Right cardiac atrium (tissue), 5 donors: ENCODE results near the gene NRCAM. TPM values are rescaled to one million over a fixed set of nuclear protein-coding genes. Genes with fewer than 3 reads are reported as not detected.

ENCODE experiments used
- ATAC-seq, 2 donors: fragments of 200-7000 bp; cut with Tn5 transposase; one replicate each; pipeline versions ENCODE4 v1.8.0 to v1.9.1; 2020; ENCODE audit warnings: moderate library complexity in 2 of 2, mild to moderate bottlenecking in 1 of 2
- DNase-seq, 3 donors: peaks; one replicate each; pipeline ENCODE4 v3.0.0-alpha.2; 2020
- H3K27ac ChIP-seq: one replicate; pipeline ENCODE4 v1.5.1; 2013; ENCODE audit warnings: mild to moderate bottlenecking, low read length, control low read depth, moderate library complexity
- H3K27me3 ChIP-seq: one replicate; pipeline ENCODE4 v1.6.1; 2013; ENCODE audit not compliant: control insufficient read depth, insufficient read depth
- H3K4me1 ChIP-seq: one replicate; pipeline ENCODE4 v1.6.1; 2013; ENCODE audit warnings: low read length; ENCODE audit not compliant: control insufficient read depth, insufficient read depth
- H3K4me3 ChIP-seq: one replicate; pipeline ENCODE4 v1.5.1; 2013; ENCODE audit warnings: low read length, control low read depth
- H3K9me3 ChIP-seq: one replicate; pipeline ENCODE4 v1.6.1; 2013; ENCODE audit warnings: low read length; ENCODE audit not compliant: control insufficient read depth
- WGBS: extraction: QIAGEN DNeasy Blood & Tissue Kit; methylation state at CpG from one replicate; pipeline ENCODE4 v1.1.7; 2013; 5-methylcytosine and 5-hydroxymethylcytosine counted together
- intact Hi-C, 4 donors: fragments of 100-400 bp; cut with DNase I; formaldehyde crosslinking; loops; one replicate each; pipeline versions ENCODE4 v1.11.0 to v1.14.0; 2022 to 2023
- polyA plus RNA-seq: library from polyadenylated mRNA; stranded (reverse); fragments of 200-250 nt; gene quantifications from one replicate; pipeline ENCODE4 v1.2.3, GENCODE V29; 2013
- total RNA-seq, 4 donors: library from RNA; stranded (reverse); fragmentation: NEBNext Ultra II Directional; extraction: Animal tissue kit (Norgen Biotek cat#: 25700); gene quantifications; one replicate each; pipeline ENCODE4 v1.2.1, GENCODE V29; 2021
- donor health status: healthy with polysubstance abuse.
- donor health status: DM: no; HTN: yes; CAD: no.
- donor health status: DM: no; HTN: no; CAD: no.
- donor health status: DM: no; HTN: yes; CAD: no; lungs with severe emphysema.
- donor health status: DM: yes; HTN: yes; CAD: no.

Gene NRCAM
- total and polyA plus RNA-seq, 5 donors: 0.59 to 1.3 (median 1.1) TPM

GRCh38 chr7:108459922-108460551 is 3.8 kb upstream of the NRCAM start:
- DNase-seq (no peak), ATAC-seq (no peak)
- Histone ChIP-seq H3K9me3 (no peaks in the 10 kb centered on the region), H3K27ac (no peak overlapping the region), H3K4me1 (no peaks in the 10 kb centered on the region), H3K4me3 (no peak overlapping the region), H3K27me3 (peaks cover 3% of the 10 kb centered on the region)
- intact Hi-C loops: loop anchor here in 3 of 4 donors (5.0 to 10.0 kb wide), 2 partner anchors 275 to 278 kb away; no protein-coding TSS in a partner anchor
- WGBS: 37% methylated on average over 3 of the region's 3 CpGs

- DNase-seq: no peak
- Histone ChIP-seq H3K4me3 (no peak overlapping the region), H3K4me1 (no peaks in the 10 kb centered on the region), H3K27ac (no peak overlapping the region), H3K9me3 (no peaks in the 10 kb centered on the region), H3K27me3 (peaks cover 6% of the 10 kb centered on the region)
- ATAC-seq: no peak
- intact Hi-C loops: loop anchor here in 3 of 4 donors (5.0 to 10.0 kb wide), 2 partner anchors 273 to 276 kb away; no protein-coding TSS in a partner anchor
Measured at GRCh38 chr7:108457871-108458270, 1.6 kb upstream of the NRCAM start.

- no peak for DNase-seq
- Histone ChIP-seq H3K27me3 (peaks cover 6% of the 10 kb centered on the region), H3K9me3 (no peaks in the 10 kb centered on the region), H3K27ac (no peak overlapping the region), H3K4me3 (peak overlapping the region; percentile 58), H3K4me1 (no peaks in the 10 kb centered on the region)
- intact Hi-C loops: loop anchor here in 3 of 4 donors (5.0 to 10.0 kb wide), 2 partner anchors 272 to 275 kb away; no protein-coding TSS in a partner anchor
- no peak for ATAC-seq
- WGBS: 14% methylated on average over 19 of the region's 19 CpGs
Measured at GRCh38 chr7:108456845-108457540, 757 bp upstream of the NRCAM start.

- 1% methylated on average over 47 of the region's 47 CpGs for WGBS
- Histone ChIP-seq H3K9me3 (no peaks in the 10 kb centered on the region), H3K27me3 (peaks cover 6% of the 10 kb centered on the region), H3K4me3 (peak overlapping the region; percentile 58), H3K27ac (no peak overlapping the region), H3K4me1 (no peaks in the 10 kb centered on the region)
- intact Hi-C loops: loop anchor here in 3 of 4 donors (5.0 to 10.0 kb wide), 2 partner anchors 271 to 273 kb away; no protein-coding TSS in a partner anchor
- ATAC-seq (peak; percentile 27 to 50), DNase-seq (peak in 2 of 3 donors; percentile 37 to 46)
Measured at GRCh38 chr7:108455551-108455997, 662 bp downstream of the NRCAM start.

- Histone ChIP-seq H3K9me3 (no peaks in the 10 kb centered on the region), H3K27ac (no peak overlapping the region), H3K4me1 (no peaks in the 10 kb centered on the region), H3K27me3 (peaks cover 6% of the 10 kb centered on the region), H3K4me3 (peak overlapping the region; percentile 58)
- intact Hi-C loops: loop anchor here in 3 of 4 donors (5.0 to 10.0 kb wide), 2 partner anchors 270 to 273 kb away; no protein-coding TSS in a partner anchor
- 1% methylated on average over 72 of the region's 72 CpGs for WGBS
- DNase-seq: peak in 2 of 3 donors; percentile 34 to 36
- ATAC-seq: peak; percentile 42 to 43
Measured at GRCh38 chr7:108454674-108455550, 1.3 kb downstream of the NRCAM start.

GRCh38 chr7:108454317-108454673 is 1.9 kb downstream of the NRCAM start:
- no peak for ATAC-seq
- DNase-seq: no peak
- WGBS: 36% methylated on average over 4 of the region's 4 CpGs
- Histone ChIP-seq H3K27ac (no peak overlapping the region), H3K27me3 (peaks cover 6% of the 10 kb centered on the region), H3K4me1 (no peaks in the 10 kb centered on the region), H3K4me3 (peak overlapping the region; percentile 58), H3K9me3 (no peaks in the 10 kb centered on the region)
- intact Hi-C loops: loop anchor here in 2 of 4 donors (10.0 kb wide), 1 partner anchor 269 kb away; no protein-coding TSS in a partner anchor

- Histone ChIP-seq H3K27me3 (peaks cover 6% of the 10 kb centered on the region), H3K4me1 (no peaks in the 10 kb centered on the region), H3K9me3 (no peaks in the 10 kb centered on the region), H3K4me3 (no peak overlapping the region), H3K27ac (no peak overlapping the region)
- ATAC-seq: no peak
- DNase-seq: no peak
- intact Hi-C loops: loop anchor here in 2 of 4 donors (10.0 kb wide), 1 partner anchor 269 kb away; no protein-coding TSS in a partner anchor
- WGBS: 93% methylated on average over 4 of the region's 4 CpGs
Measured at GRCh38 chr7:108453320-108453719, 2.9 kb downstream of the NRCAM start.

- H3K27me3 ChIP-seq: peaks cover 4% of the 10 kb centered on the region
- WGBS: 56% methylated on average over 2 of the region's 2 CpGs
Measured at GRCh38 chr7:108452707-108453106, 3.5 kb downstream of the NRCAM start.

GRCh38 chr7:108451296-108451848 is 4.9 kb downstream of the NRCAM start:
- no peak for DNase-seq
- 92% methylated on average over 2 of the region's 2 CpGs for WGBS
- H3K27me3 ChIP-seq: peaks cover 3% of the 10 kb centered on the region

More at GRCh38 chr7:108452707-108453106, 3.5 kb downstream of the NRCAM start:
- Histone ChIP-seq H3K9me3 (no peaks in the 10 kb centered on the region), H3K4me3 (no peak overlapping the region), H3K4me1 (no peaks in the 10 kb centered on the region), H3K27ac (no peak overlapping the region)
- DNase-seq (no peak), ATAC-seq (no peak)
- intact Hi-C loops: loop anchor here in 2 of 4 donors (10.0 kb wide), 1 partner anchor 268 kb away; no protein-coding TSS in a partner anchor

GRCh38 chr7:108450160-108450559 is 6.1 kb downstream of the NRCAM start:
- WGBS: 87% methylated on average over 1 of the region's 1 CpG
- H3K9me3 ChIP-seq: no peaks in the 10 kb centered on the region
- intact Hi-C loops: loop anchor here in 2 of 4 donors (10.0 kb wide), 1 partner anchor 265 kb away; no protein-coding TSS in a partner anchor
- no peaks in the 10 kb centered on the region for H3K4me1 ChIP-seq
- DNase-seq (no peak), ATAC-seq (no peak)
- H3K27ac ChIP-seq: no peak overlapping the region
- H3K27me3 ChIP-seq: peaks cover 3% of the 10 kb centered on the region
- no peak overlapping the region for H3K4me3 ChIP-seq

More at GRCh38 chr7:108451296-108451848, 4.9 kb downstream of the NRCAM start:
- no peak overlapping the region for H3K4me3 ChIP-seq
- H3K4me1 ChIP-seq: no peaks in the 10 kb centered on the region
- intact Hi-C loops: loop anchor here in 2 of 4 donors (10.0 kb wide), 1 partner anchor 267 kb away; no protein-coding TSS in a partner anchor
- no peaks in the 10 kb centered on the region for H3K9me3 ChIP-seq
- ATAC-seq: no peak
- no peak overlapping the region for H3K27ac ChIP-seq
